K562 (cell line): Measurements from ENCODE around the gene FMNL1. TPM values are rescaled to one million over a fixed set of nuclear protein-coding genes. Genes with fewer than 3 reads are reported as not detected.

Experiments used
- BRF2 ChIP-seq: IDR thresholded peaks from 3 replicates; pipeline ENCODE4 v1.6.1; 2011; ENCODE audit warnings: borderline replicate concordance, mild to moderate bottlenecking; ENCODE audit not compliant: insufficient read length, insufficient read depth
- E2F8 ChIP-seq: fragments of 450-650 bp; IDR thresholded peaks from 2 replicates; pipeline ENCODE4 v1.7.1; 2018; ENCODE audit warnings: mild to moderate bottlenecking, low read depth; ENCODE audit not compliant: partially characterized antibody
- HCFC1 ChIP-seq: IDR thresholded peaks from 2 replicates; pipeline ENCODE4 v1.6.1; 2012; ENCODE audit warnings: low read depth, low read length, improper control_type of control experiment
- MYC ChIP-seq, 2 experiments: fragments of 250-450 bp in 1 of 2; sonication (Bioruptor Pico) in 1 of 2; IDR thresholded peaks; 2 replicates each; pipeline versions ENCODE4 v1.5.1 to v1.6.1; 2012 to 2021; ENCODE audit warnings: low read depth in 2 of 2, borderline replicate concordance in 1 of 2, improper control_type of control experiment in 1 of 2, low read length in 1 of 2, mild to moderate bottlenecking in 1 of 2, moderate library complexity in 1 of 2
- PCBP1 ChIP-seq: fragments of 200-400 bp; formaldehyde crosslinking; IDR thresholded peaks from 2 replicates; pipeline ENCODE4 v1.6.1; 2018; ENCODE audit warnings: mild to moderate bottlenecking, low read depth, low read length; ENCODE audit not compliant: poor library complexity, severe bottlenecking
- RUNX1 ChIP-seq: sonication (generic); IDR thresholded peaks from 2 replicates; pipeline ENCODE4 v1.6.1; 2016; ENCODE audit warnings: antibody characterized with exemption, low read depth
- SETDB1 ChIP-seq: IDR thresholded peaks from one replicate; pipeline ENCODE4 v1.6.1; 2012; ENCODE audit warnings: low read length, control low read depth, inconsistent platforms
- ZBTB34 ChIP-seq: fragments of 250-450 bp; sonication (Bioruptor Pico); IDR thresholded peaks from 2 replicates; pipeline ENCODE4 v1.8.0; 2021; ENCODE audit warnings: mild to moderate bottlenecking, moderate library complexity
- ZBTB40 ChIP-seq, 2 experiments: fragments of 450-650 bp in 1 of 2; sonication (generic) in 1 of 2; formaldehyde crosslinking in 1 of 2; IDR thresholded peaks; 2 replicates each; pipeline versions ENCODE4 v1.7.1 to v1.9.0; 2016 to 2022; ENCODE audit warnings: inconsistent platforms in 1 of 2, mild to moderate bottlenecking in 1 of 2, missing genetic modification reagents in 1 of 2
- polyA plus RNA-seq, 8 experiments: library from polyadenylated mRNA; depleted of rRNA in 4 of 8; stranded (reverse) in 5 of 8; unstranded in 3 of 8; fragments of >200 nt; fragmentation: Nextera tagmentation in 2 of 8; fragmentation: Illumina TruSeq in 1 of 8; extraction: Ambion mirVana in 2 of 8; extraction: Trizol in 1 of 8; gene quantifications; 2 replicates each; pipeline versions ENCODE4 v1.2.1 to v1.2.3, GENCODE V29; 2011 to 2014; ENCODE audit warnings: inconsistent platforms in 1 of 8, missing spikeins in 1 of 8
- total RNA-seq, 7 experiments: library from RNA; depleted of rRNA in 6 of 7; stranded (reverse); fragments of >200 nt in 6 of 7; fragmentation: Illumina TruSeq in 2 of 7; extraction: Trizol in 2 of 7; gene quantifications; 2 replicates each; pipeline versions ENCODE4 v1.2.1 to v1.2.3, GENCODE V29; 2011 to 2021; ENCODE audit warnings: low replicate concordance in 1 of 7

Gene FMNL1
- total and polyA plus RNA-seq, 9 of the 15 experiments (the other 6 are each of a cell fraction or from before 2014, with no cell fraction given) = 0.70 to 36.6 (median 7.7) TPM

GRCh38 chr17:45197555-45198334 lies 23.9 kb upstream of the FMNL1 start (continued):
- no peak for TF ChIP-seq E2F8
- 0 out of 2 replicates have a peak, but pooled peaks have one; percentile 71 for TF ChIP-seq RUNX1
- no peak for TF ChIP-seq ZBTB34 (CRISPR knock-in tag)
- peak; percentile 53; the same call in 1 of the 2 replicates for TF ChIP-seq MYC (IDR thresholded peaks at IDR 0.05; ENCODE audit: low read depth, low read length)
- TF ChIP-seq MYC (CRISPR knock-in tag; IDR thresholded peaks at IDR 0.05; ENCODE audit: borderline replicate concordance, low read depth) = no peak
- TF ChIP-seq PCBP1 = no peak
- peak; percentile 53 for TF ChIP-seq HCFC1
- no peak for TF ChIP-seq SETDB1
- TF ChIP-seq ZBTB40 (IDR thresholded peaks at IDR 0.05) = no peak
- no peak for TF ChIP-seq ZBTB40 (CRISPR knock-in tag; IDR thresholded peaks at IDR 0.05)
- no peak for TF ChIP-seq BRF2
